Hematopoietic multipotent progenitor cell (in vitro differentiated cells): Measurements from ENCODE around the gene ARVCF. TPM values are rescaled to one million over a fixed set of nuclear protein-coding genes. Genes with fewer than 3 reads are reported as not detected.

Experiments used
- DNase-seq, 3 donors: peaks; one replicate each; pipeline ENCODE4 v3.0.0-alpha.2; 2011 to 2015; ENCODE audit warnings: low read depth in 2 of 3, low spot score in 2 of 3
- total RNA-seq: library from RNA; depleted of rRNA; stranded (reverse); fragments of >200 nt; gene quantifications from one replicate; pipeline ENCODE4 v1.2.3, GENCODE V29; 2012

The ARVCF gene
- total RNA-seq, 1 donor = 60.9 TPM

DNA sequence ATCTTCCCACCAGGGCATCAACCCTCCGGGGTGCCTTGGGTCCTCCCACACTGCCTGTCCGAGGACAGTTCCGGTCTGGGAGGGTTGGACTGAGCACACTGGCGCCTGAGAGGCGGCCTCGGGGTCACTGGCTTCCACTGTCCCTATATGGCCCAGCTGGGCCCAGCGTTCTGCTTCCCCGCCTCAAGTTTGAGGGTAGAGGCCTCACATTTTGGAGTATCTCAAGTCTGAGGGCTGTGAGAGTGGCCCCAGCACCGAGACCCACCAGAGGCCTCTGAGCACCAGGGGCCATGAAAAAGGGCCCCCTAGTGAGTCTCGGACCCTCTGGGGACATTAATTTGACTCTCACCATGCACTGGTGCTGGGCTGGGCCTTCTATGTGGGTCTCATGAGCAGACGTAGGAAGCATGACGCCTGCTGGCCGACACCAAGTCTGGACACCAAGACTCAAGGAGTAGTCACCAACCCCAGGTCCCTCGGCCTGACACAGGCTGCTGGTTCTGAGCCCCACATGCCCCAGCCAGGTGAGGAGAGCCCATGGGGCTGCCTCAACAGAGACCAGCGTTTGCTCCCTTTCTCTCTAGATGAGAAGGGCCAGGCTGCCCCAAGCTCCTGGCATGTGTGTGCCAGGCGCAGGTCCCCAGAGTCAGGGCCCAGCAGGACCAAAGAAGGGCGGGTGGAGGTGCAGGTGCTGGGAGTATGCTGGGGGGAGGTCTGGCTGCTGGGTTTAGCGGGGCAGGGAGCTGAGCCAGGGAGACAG is 27.5 kb downstream of the ARVCF start:
- DNase-seq = no peak

DNA sequence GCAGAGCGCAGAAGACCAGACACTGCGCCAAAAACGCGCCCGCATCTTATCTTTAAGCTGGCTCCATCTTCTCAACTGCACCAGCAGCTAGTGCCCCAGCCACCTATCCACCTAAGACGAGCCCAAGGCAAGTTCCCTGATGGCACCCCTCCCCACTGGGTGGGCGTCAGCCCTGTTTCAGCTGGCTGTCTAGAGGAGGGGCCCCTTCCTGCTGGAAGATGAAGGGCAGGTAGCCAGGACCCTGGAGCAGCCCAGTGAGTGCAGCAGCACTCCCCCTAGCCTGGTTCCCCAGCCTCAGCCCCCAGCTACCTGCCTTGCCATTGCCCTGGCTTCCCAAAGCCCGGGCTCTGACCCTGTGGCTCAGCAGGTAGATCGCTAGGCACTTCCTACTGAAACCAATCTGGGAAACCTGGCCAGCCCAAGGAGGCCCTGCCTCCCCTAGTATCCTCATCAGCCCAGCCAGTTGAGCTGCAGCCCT is 28.3 kb downstream of the ARVCF start:
- DNase-seq = no peak

DNA sequence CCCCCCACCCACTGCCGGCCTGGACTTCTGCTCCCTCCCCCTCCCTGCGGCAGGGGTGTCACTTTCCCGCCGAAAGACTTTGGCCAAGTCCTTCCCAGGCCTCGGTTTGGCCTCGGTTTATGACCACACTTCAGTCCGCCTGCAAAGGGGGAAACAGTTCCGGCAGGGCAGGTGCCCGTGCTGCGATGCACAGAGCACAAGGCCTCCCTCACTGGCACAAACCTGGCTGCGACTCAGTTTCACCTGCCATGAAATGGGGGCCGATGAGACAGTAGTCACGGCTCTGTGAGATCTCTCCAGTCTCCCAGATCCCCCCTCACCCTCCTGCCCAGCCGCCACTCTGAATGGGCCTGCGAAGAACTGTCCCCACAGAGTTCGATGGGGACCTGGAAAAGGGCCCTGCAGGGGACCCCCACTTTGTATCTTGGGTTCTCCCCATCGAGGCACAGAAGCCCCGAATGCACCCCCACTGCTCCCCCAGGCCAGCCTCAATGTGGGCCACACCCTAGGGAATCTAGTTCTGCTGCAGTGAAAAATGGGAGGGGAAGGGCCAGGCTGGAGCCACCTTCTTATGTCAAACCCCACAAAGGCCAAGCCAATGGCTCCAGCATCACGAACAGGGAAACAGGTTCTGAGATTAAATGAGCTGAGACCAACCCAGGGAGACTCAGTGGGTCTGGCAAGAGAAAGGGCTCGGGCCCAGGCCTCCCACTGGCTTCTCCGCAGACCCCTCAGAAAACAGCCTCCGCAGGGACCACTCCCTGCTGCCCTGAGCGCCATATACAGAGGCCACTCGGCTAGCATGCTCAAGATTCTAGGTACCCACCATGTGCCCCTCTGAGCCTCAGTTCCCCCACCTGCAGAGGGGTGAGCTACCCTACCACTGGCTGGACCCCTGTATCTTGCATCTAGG is 29.0 kb downstream of the ARVCF start:
- DNase-seq = no peak

- peak; percentile 32 to 63 (median 62) for DNase-seq
These were observed 29.9 kb downstream of the ARVCF start for GRCh38 chr22:19986410-19987341.

GRCh38 chr22:19986011-19986409 is 30.6 kb downstream of the ARVCF start:
- no peak for DNase-seq

DNA sequence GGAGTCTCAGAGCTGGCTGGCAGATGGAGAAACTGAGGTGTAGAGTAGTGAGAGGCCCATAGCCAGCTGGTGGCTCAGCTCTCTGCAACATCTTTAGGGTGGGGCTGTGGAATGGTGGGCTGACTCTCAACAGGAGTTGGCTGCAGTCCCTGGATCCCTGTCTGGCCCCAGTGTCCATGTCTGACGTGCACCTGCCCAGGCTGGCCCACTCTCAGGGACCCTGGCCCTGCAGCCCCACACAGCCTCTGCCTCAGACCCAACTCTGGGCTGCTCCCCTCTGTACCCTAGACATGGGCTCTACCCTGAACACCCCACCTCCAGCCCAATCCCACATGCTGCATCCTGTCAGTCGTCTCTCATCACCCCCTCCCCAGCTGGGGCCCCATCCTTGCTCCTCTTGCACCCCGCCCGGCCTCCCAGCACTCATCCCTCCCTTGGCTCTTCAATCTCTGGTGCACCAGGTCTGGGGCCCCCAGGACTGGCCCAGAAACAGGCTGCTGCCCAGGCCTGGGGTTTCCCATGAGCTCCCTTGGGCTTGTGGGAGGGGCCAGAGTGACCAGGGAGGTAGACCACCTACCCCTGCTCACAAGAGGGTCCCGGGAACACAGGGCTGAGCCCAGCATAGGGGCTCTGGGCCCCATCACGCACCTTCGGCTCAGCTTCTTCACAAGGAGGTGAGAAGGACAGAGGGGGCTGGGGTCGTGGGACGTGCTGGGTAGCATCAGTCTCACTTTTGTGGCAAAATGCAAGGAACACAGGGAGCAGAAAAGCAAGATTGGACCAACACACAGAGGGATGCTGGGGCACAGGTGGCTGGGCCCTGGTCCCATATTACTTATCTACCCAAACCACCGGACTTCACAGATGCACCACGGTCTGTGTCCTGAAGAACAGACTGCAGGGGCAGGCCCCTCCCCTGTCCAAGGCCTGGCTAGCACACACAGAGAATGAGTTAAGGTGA is 31.5 kb downstream of the ARVCF start:
- no peak for DNase-seq

DNA sequence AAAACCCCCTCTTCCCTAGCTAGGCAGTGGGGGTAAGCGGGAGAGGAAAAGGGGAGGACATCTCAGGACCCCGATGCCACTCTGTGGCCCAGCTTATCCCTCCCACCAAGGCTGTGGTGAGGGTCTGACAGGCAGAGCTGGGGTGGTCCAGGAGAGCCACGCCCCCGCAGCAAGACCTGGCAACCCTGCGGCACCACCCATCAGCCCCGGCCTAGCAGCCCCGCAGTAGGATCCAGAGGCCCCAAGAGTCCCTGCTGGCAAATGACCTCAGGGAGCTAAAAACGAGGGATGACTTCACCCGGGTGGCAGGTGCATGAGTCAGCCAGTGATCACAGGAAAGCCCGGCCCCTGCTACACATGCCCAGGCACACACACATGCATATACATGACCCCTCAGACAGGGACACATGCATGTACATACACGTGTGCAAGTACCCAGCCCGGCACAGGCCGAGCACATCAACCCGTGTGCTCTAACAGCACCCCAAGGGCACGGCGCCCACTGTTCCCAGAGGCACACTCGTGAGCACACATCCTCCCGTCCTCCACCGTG is 32.3 kb downstream of the ARVCF start:
- no peak for DNase-seq

DNA sequence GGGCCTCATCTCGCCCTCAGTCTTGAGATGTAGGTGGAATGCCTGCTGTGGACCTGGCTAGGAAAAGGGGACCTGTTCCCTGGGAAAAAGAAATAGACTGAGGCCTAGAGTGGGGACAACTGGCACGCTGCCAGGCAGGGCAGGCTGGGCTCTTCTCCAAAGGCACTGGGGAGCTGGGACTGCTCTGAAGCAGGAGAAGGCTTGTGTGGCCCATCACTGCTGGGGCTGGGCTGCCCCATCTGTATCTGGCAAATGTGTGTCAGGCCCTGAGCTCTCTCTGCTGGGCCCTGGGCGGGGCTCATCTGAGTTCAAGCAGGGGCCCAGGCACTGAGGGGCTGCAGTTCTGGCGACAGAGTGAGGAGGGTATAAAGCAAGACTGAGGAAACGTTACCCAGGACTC is 32.9 kb downstream of the ARVCF start:
- no peak for DNase-seq

- DNase-seq = no peak
These were observed 33.5 kb downstream of the ARVCF start for GRCh38 chr22:19982991-19983578.

DNA sequence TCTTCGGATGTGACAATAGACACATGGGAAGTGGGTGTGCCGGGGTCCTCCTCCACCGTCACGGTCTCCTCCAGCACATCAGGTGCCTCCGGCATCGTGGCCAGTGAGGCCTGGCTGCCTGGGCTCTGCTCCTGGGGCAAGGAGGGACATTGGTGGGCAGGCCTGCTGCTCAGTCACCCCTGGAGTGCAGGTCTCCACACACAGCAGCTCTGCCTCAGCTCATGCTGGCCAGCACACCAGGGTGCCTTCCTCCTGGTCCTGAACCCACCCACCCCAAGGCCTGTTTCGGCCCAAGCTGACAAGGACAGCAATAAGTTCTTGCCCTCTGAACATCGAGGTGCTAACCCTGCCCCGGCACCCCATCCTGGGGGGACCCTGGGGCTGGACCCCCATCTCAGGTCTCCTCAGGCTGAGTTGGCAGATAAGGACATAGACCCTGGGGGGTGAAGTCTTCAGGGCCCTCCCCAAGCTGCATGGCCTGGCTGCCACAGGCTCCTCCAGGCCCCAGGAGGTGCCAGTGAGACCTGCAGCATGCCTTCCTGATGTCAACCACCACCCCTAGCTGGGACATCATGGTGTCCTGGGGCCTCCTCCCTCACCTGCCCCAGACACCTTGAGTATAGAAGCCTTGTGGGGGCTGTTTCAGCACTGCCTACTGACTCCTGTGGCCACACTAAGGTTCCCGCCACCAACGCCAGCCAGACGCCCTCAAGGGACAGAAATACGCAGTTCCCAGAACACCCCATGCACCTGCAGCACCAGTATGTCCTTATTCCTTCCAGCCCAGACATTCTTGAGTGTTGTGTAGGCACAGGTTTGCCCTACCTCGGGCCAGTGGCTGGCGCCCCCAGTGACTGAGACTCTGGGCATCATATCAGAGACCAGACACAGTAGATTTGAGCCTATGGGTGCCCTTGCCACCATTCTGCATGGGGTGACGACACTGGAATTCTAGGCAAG is 34.4 kb downstream of the ARVCF start:
- DNase-seq = no peak

- no peak for DNase-seq
These were observed 35.3 kb downstream of the ARVCF start for GRCh38 chr22:19981171-19981960.

GRCh38 chr22:19980766-19981165 is 35.9 kb downstream of the ARVCF start:
- DNase-seq = no peak

DNA sequence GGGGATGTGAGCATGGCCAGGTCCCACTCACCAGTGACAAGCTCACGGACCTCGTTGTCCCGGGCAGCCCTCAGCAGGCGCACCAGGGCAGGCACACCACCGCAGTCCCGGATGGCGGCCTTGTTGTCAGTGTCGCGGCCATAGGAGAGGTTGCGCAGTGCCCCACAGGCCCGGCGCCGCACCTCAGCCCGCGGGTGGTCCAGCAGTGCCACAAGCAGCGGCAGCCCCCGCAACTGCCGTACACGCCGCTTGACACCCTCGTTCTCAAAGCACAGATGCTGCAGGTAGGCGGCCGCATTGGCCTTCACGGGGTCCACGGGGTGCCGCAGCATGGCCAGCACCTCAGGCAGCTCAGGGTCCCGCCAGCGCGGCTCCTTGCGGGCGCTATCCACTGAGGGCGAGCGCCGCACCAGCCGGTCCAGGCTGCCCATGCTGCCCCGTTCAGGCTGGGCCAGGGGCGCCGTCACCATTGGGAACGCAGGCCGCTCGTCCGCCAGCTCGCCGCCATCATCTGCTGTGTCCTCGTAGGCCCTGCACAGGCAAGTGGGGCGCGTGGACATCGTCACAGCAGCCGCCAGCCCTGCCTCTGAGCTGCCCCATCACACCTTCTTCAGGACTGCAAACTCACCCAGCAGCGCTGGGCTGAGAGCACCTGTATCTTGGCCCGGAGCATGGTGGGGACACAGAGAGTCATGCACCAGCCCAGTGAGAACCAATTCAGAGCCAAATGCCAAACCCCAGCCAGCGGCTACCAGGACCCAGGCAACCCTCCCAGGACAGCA is 36.7 kb downstream of the ARVCF start:
- no peak for DNase-seq

DNA sequence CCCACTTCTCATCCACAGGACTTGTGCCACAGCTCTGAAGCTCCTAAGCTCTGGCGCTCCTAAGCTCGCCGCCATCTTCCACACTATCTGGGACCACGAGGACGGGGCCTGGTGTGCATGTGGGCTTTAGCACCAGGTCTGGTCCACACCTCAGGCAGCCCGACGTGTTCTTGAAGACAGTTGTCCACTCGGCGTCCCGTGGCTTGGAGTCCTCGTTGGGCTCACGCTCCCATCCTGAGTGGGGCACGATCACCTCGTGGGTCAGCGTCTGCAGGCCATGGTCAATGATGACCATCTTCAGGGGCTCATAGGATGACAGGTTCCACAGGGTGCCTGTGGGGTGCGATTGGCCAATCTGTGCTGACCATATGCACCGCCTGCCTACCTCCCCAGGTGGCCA is 37.9 kb downstream of the ARVCF start:
- DNase-seq = no peak

GRCh38 chr22:19977296-19978243 is 39.1 kb downstream of the ARVCF start:
- no peak for DNase-seq
